GM19099 (cell line): Measurements from ENCODE around the gene KLHL21.

Experiments used
- POLR2A ChIP-seq: IDR thresholded peaks from 3 replicates; pipeline ENCODE4 v1.6.1; 2011; ENCODE audit warnings: low read depth; ENCODE audit not compliant: insufficient read length; ENCODE audit errors: extremely low read depth

Gene KLHL21

GRCh38 chr1:6585841-6586240, 16.8 kb downstream of the KLHL21 start:
- no peak for TF ChIP-seq POLR2A

GRCh38 chr1:6585081-6585722, 17.5 kb downstream of the KLHL21 start:
- TF ChIP-seq POLR2A: no peak

- no peak for TF ChIP-seq POLR2A
These were observed 18.3 kb downstream of the KLHL21 start for GRCh38 chr1:6584126-6585080.

GRCh38 chr1:6582370-6582769, 20.3 kb downstream of the KLHL21 start:
- TF ChIP-seq POLR2A: no peak

- no peak for TF ChIP-seq POLR2A
These were observed 20.9 kb downstream of the KLHL21 start for GRCh38 chr1:6581561-6582305.

GRCh38 chr1:6580593-6581409, 21.9 kb downstream of the KLHL21 start:
- TF ChIP-seq POLR2A: no peak

- TF ChIP-seq POLR2A: no peak
These were observed 22.5 kb downstream of the KLHL21 start for GRCh38 chr1:6580119-6580592.

GRCh38 chr1:6579374-6580118, 23.1 kb downstream of the KLHL21 start, which contains the start of gene ZBTB48:
ZBTB48 (plus strand) TSS chr1:6579994; CDS start chr1:6580610, 616 bp downstream.
- peak; percentile 96 for TF ChIP-seq POLR2A

GRCh38 chr1:6578624-6579373, 23.9 kb downstream of the KLHL21 start:
- no peak for TF ChIP-seq POLR2A

- TF ChIP-seq POLR2A: no peak
These were observed 24.7 kb downstream of the KLHL21 start for GRCh38 chr1:6577831-6578525.

GRCh38 chr1:6574818-6575217, 27.9 kb downstream of the KLHL21 start:
- TF ChIP-seq POLR2A: no peak

- no peak for TF ChIP-seq POLR2A
These were observed 28.5 kb downstream of the KLHL21 start for GRCh38 chr1:6574025-6574620.
